NCI-H1436 treated with DMSO at 0.1 percent for 48 hours (cell line): ENCODE measurements around the gene LDHD.

ENCODE experiments used
- DNase-seq: peaks from one replicate; lab custom pipeline; 2025; lab: John Stamatoyannopoulos, UW

The LDHD gene

GRCh38 chr16:75080205-75081029 lies 36.2 kb downstream of the LDHD start:
- no peak for DNase-seq

GRCh38 chr16:75079346-75079926 lies 37.1 kb downstream of the LDHD start:
- no peak for DNase-seq

GRCh38 chr16:75078886-75079285 lies 37.7 kb downstream of the LDHD start:
- no peak for DNase-seq

GRCh38 chr16:75075688-75076268 lies 40.8 kb downstream of the LDHD start:
- DNase-seq, result no peak

GRCh38 chr16:75074920-75075687 lies 41.5 kb downstream of the LDHD start:
- DNase-seq, result no peak

GRCh38 chr16:75074304-75074793 lies 42.2 kb downstream of the LDHD start:
- no peak for DNase-seq

GRCh38 chr16:75073545-75074303 lies 42.9 kb downstream of the LDHD start:
- no peak for DNase-seq

GRCh38 chr16:75072239-75072947 lies 44.2 kb downstream of the LDHD start:
- no peak for DNase-seq

GRCh38 chr16:75071621-75072020 lies 45.0 kb downstream of the LDHD start:
- DNase-seq, result no peak

- DNase-seq, result no peak
Measured at GRCh38 chr16:75070012-75070841, 46.4 kb downstream of the LDHD start.

- DNase-seq, result no peak
Measured at GRCh38 chr16:75068085-75069031, 48.2 kb downstream of the LDHD start.

- no peak for DNase-seq
Measured at GRCh38 chr16:75066861-75067447, 49.6 kb downstream of the LDHD start.

GRCh38 chr16:75065521-75066149 lies 50.9 kb downstream of the LDHD start:
- DNase-seq, result no peak

GRCh38 chr16:75065149-75065505 lies 51.5 kb downstream of the LDHD start:
- DNase-seq, result no peak

- no peak for DNase-seq
Measured at GRCh38 chr16:75064403-75065148, 52.0 kb downstream of the LDHD start.

GRCh38 chr16:75063549-75064088 lies 53.0 kb downstream of the LDHD start:
- DNase-seq, result no peak

- no peak for DNase-seq
Measured at GRCh38 chr16:75062976-75063346, 53.6 kb downstream of the LDHD start.
